ACC112 (cell line): Measurements from ENCODE around the gene CEACAM18.

Source experiments
- H2AFZ ChIP-seq: fragments of 200-600 bp; sonication (generic); one replicate; pipeline ENCODE4 v1.6.0; 2017; ENCODE audit warnings: antibody characterized with exemption, low read length; ENCODE audit not compliant: unreplicated experiment
- H3K27ac ChIP-seq: fragments of 200-600 bp; sonication (generic); 2 replicates; pipeline ENCODE4 v1.5.1; 2014; ENCODE audit warnings: low read depth, mild to moderate bottlenecking, antibody characterized with exemption, low read length, moderate library complexity
- H3K27me3 ChIP-seq: fragments of 200-600 bp; sonication (generic); 2 replicates; pipeline ENCODE4 v1.6.1; 2014; ENCODE audit warnings: mild to moderate bottlenecking, antibody characterized with exemption, low read length, moderate library complexity, mixed read lengths; ENCODE audit not compliant: insufficient read depth
- H3K36me3 ChIP-seq: fragments of 200-600 bp; sonication (generic); 2 replicates; pipeline ENCODE4 v1.6.1; 2016; ENCODE audit warnings: mild to moderate bottlenecking, antibody characterized with exemption, low read length, moderate library complexity, mixed read lengths; ENCODE audit not compliant: insufficient read depth
- H3K4me1 ChIP-seq: fragments of 200-600 bp; sonication (generic); one replicate; pipeline ENCODE4 v1.6.1; 2016; ENCODE audit warnings: low read length, mixed read lengths; ENCODE audit not compliant: insufficient read depth, unreplicated experiment, control insufficient read depth
- H3K4me3 ChIP-seq: fragments of 200-600 bp; sonication (generic); 2 replicates; pipeline ENCODE4 v1.5.1; 2014; ENCODE audit warnings: mild to moderate bottlenecking, low read depth, low read length
- H3K79me2 ChIP-seq: fragments of 200-600 bp; sonication (generic); one replicate; pipeline ENCODE4 v1.6.0; 2016; ENCODE audit warnings: low read length; ENCODE audit not compliant: control insufficient read depth, unreplicated experiment, insufficient read depth

The CEACAM18 gene

GRCh38 chr19:51448011-51448410 is 30.3 kb upstream of the CEACAM18 start:
- peaks cover 27% of the 10 kb centered on the region for H3K27me3 ChIP-seq

DNA sequence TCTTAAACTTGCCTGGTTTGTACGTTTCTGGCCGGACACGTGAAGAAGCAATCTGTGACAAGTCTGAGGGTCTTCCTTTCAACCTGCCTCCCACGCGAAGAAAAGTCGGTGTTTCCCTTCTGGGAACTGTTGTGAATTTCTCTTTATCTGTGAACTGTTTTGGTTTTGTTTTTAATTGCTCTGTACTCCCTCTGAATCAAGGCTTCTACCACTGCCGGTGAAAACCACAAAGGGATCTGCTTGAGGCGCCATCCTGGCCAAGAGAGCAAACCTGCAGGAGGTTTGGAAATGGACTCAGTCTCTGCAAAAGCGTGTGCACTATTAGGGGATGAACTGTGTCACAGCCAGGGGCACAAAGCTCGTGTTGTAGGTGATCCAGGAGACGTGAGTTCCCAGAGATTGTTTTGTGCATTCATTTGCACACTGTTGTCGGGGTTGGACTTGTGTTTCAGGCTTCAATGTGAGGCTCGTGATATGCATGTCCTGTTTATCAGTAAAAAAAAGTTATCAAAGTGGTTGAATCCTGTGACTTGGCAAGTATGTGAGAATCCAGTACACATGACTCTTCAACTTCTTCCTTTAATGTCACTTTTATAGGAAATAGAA is 29.8 kb upstream of the CEACAM18 start:
- no peak overlapping the region for H2AFZ ChIP-seq

More at GRCh38 chr19:51448011-51448410, 30.3 kb upstream of the CEACAM18 start:
- no peaks in the 10 kb centered on the region for H3K4me1 ChIP-seq
- H3K36me3 ChIP-seq: no peaks in the 10 kb centered on the region
- no peak overlapping the region for H2AFZ ChIP-seq
- no peak overlapping the region for H3K4me3 ChIP-seq
- no peak overlapping the region for H3K27ac ChIP-seq
- H3K79me2 ChIP-seq: no peaks in the 10 kb centered on the region

GRCh38 chr19:51450730-51451307 is 27.5 kb upstream of the CEACAM18 start:
- no peaks in the 10 kb centered on the region for H3K4me1 ChIP-seq
- H3K27me3 ChIP-seq: peaks cover 31% of the 10 kb centered on the region
- no peaks in the 10 kb centered on the region for H3K36me3 ChIP-seq
- no peak overlapping the region for H2AFZ ChIP-seq
- H3K4me3 ChIP-seq: no peak overlapping the region
- no peaks in the 10 kb centered on the region for H3K79me2 ChIP-seq
- no peak overlapping the region for H3K27ac ChIP-seq

More for the DNA sequence above, 29.8 kb upstream of the CEACAM18 start:
- Histone ChIP-seq H3K4me3 (no peak overlapping the region), H3K27ac (no peak overlapping the region), H3K27me3 (peaks cover 27% of the 10 kb centered on the region), H3K79me2 (no peaks in the 10 kb centered on the region), H3K36me3 (no peaks in the 10 kb centered on the region), H3K4me1 (no peaks in the 10 kb centered on the region)

DNA sequence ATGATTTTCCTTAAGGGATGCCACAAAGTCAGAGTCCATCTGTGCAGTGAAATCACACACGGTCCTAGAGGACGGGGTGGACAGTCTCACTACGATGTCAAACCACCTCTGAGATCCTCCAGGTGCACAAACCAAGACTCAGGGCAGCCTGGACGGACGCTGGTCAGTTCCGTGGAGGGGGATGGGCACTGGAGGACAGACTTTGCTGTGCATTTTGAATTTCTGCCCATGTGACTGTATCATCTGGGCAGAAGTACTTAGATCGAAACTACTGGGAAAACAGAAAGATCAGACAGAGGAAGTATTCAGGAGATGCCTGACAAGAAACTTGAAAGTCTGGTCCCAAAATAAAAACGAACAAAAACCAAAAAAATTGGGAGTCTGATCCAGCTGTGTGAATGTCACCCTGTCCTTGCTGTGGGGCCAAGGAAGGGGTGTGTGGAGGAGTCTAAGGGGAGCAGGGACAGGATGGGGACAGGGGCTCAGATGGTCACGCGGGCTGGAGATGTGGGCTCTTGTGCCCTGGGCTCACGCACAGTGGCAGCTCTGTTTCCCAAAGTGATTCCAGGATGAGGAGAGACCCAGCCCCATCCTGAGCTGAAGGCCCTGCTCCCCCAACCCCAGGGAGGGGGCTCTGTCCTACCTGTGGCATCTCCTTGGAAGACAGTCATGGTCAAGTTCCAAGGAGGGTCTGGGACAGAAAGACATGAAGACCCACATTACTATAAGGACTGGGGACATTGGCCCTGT is 21.6 kb upstream of the CEACAM18 start:
- Histone ChIP-seq H3K79me2 (no peaks in the 10 kb centered on the region), H3K36me3 (no peaks in the 10 kb centered on the region), H3K4me3 (no peak overlapping the region), H3K27me3 (peaks cover 14% of the 10 kb centered on the region), H3K27ac (no peak overlapping the region), H3K4me1 (no peaks in the 10 kb centered on the region), H2AFZ (no peak overlapping the region)

DNA sequence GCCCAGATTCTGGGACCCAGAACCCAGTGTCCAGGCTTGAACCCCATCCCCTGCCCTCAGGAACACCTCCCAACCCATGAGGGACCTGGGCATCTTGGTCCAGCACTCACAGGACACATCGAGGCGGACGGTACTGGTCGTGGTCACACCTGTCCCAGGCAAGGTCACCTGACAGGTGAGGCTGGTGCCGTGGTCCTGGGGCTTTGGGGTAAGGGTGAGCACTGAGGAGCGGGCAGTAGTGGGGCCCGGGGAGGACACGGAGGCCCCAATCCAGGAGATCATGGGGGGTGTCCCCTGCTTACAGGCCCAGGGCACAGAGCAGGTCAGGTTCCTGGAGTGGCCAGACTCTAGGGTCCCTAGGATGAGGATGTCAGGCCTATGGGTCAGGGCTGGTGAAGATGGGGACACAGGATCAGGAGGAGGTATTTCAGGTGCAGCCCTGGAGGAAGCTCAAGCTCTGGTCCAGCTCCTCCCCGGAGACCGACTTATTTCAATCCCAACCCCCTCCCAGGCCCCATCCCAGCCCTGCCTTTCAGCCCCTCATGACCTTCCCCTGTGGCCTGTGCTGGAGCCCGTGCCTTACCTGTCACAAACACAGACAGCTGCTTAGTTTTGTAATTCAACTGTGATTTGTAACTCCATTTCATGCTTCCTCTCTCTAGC is 20.9 kb upstream of the CEACAM18 start:
- H3K79me2 ChIP-seq: no peaks in the 10 kb centered on the region
- no peak overlapping the region for H2AFZ ChIP-seq
- H3K4me1 ChIP-seq: no peaks in the 10 kb centered on the region
- H3K4me3 ChIP-seq: no peak overlapping the region
- H3K27me3 ChIP-seq: peaks cover 8% of the 10 kb centered on the region; the same call in 1 of the 2 replicates
- H3K36me3 ChIP-seq: no peaks in the 10 kb centered on the region
- no peak overlapping the region for H3K27ac ChIP-seq

GRCh38 chr19:51458051-51458645 is 20.2 kb upstream of the CEACAM18 start, which contains the start of gene SIGLEC8:
TSS of gene SIGLEC8 (minus strand) at chr19:51458454. CDS start at chr19:51458387, 67 bp downstream.
- peaks cover 15% of the 10 kb centered on the region; the same call in 1 of the 2 replicates for H3K27me3 ChIP-seq
- no peaks in the 10 kb centered on the region for H3K36me3 ChIP-seq
- no peaks in the 10 kb centered on the region for H3K79me2 ChIP-seq
- H3K27ac ChIP-seq: no peak within 1 kb of the TSS
- H3K4me3 ChIP-seq: no peak within 1 kb of the TSS
- no peak within 1 kb of the TSS for H2AFZ ChIP-seq
- no peaks in the 10 kb centered on the region for H3K4me1 ChIP-seq

- H3K36me3 ChIP-seq: no peaks in the 10 kb centered on the region
- H3K4me1 ChIP-seq: no peaks in the 10 kb centered on the region
- H3K4me3 ChIP-seq: no peak overlapping the region
- no peak overlapping the region for H2AFZ ChIP-seq
- H3K27ac ChIP-seq: no peak overlapping the region
- H3K27me3 ChIP-seq: peaks cover 16% of the 10 kb centered on the region; the same call in 1 of the 2 replicates
- H3K79me2 ChIP-seq: no peaks in the 10 kb centered on the region
These were observed 19.3 kb upstream of the CEACAM18 start for GRCh38 chr19:51458899-51459505.

DNA sequence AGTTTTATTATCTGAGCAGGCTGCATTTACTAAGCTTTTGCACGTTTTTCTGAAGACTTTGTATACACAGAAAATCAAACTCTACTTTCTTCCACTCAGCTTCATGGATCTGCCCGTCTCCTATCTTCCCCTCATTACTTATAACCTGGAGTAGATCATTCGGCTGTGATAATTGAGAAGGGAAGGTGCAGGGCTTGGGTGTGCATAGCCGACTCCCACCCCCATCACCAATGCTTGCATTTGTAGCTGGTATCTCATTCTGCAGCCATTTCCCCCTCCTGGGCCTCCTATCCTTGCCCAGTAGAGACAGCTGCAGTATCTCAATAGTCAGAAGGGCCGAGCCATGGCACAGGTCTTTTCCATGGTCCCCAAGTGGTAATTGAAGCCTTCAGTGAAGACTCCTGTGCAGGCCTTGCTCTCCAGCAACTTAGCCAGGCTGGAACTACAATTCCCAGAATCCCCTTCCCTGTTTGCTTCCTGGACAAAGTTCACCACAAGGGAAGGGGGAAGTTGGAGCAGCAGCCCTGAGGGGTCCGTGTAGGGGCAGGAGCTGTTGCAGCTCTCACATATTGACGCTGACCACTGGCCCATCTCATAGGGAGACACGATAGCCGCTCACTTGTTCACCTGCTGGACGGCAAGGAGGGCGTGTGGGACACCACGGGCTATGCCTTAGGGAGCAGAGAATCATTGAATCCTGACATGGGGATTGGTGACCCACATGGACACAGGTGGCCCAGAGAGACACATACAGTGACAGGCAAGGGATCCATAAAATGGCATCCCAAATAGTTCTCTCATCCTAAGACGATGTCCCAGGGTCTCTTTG is 18.0 kb upstream of the CEACAM18 start:
- H3K4me3 ChIP-seq: no peak overlapping the region
- no peak overlapping the region for H2AFZ ChIP-seq

DNA sequence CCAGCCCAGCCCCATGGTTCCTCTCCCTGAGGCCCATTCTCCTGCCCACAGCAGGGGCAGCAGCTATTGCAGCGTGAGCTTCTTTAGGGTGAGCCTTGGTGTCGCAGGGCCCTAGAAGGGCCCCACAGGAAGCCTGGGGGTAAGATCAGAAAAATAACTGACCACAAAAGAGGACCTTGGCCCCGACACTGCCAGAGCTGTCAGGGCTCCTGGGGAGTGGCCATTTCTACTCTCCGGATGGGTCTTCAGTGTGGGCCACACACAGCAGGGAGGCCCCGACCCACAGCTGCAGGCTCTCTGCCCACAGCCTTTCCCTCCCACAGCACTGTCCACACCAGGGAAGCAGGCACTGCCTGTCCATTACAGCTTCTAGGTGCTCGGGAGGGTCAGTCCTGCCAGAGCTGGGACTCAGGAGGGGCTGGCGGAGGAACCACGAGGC is 16.6 kb upstream of the CEACAM18 start:
- H3K27me3 ChIP-seq: peaks cover 24% of the 10 kb centered on the region

More for the DNA sequence above, 18.0 kb upstream of the CEACAM18 start:
- Histone ChIP-seq H3K79me2 (no peaks in the 10 kb centered on the region), H3K4me1 (no peaks in the 10 kb centered on the region), H3K36me3 (no peaks in the 10 kb centered on the region), H3K27ac (no peak overlapping the region), H3K27me3 (peaks cover 19% of the 10 kb centered on the region)

More for the DNA sequence above, 16.6 kb upstream of the CEACAM18 start:
- Histone ChIP-seq H3K4me3 (no peak overlapping the region), H3K4me1 (no peaks in the 10 kb centered on the region), H3K79me2 (no peaks in the 10 kb centered on the region), H2AFZ (no peak overlapping the region), H3K27ac (no peak overlapping the region), H3K36me3 (no peaks in the 10 kb centered on the region)
